Esophagus mucosa (tissue), 1 donor: ENCODE data around the gene PLXDC2. TPM values are rescaled to one million over a fixed set of nuclear protein-coding genes. Genes with fewer than 3 reads are reported as not detected.

ENCODE experiments used
- ATAC-seq: fragments of 200-7000 bp; cut with Tn5 transposase; one replicate; pipeline ENCODE4 v1.9.1; 2020
- total RNA-seq: library from RNA; stranded (reverse); gene quantifications from one replicate; pipeline ENCODE4 v1.2.4, GENCODE V29; 2023
- donor health status: DM: yes; HTN: yes; CAD: no.

PLXDC2 gene
- total RNA-seq, 1 donor from 2014 or later, result 24.3 TPM

DNA sequence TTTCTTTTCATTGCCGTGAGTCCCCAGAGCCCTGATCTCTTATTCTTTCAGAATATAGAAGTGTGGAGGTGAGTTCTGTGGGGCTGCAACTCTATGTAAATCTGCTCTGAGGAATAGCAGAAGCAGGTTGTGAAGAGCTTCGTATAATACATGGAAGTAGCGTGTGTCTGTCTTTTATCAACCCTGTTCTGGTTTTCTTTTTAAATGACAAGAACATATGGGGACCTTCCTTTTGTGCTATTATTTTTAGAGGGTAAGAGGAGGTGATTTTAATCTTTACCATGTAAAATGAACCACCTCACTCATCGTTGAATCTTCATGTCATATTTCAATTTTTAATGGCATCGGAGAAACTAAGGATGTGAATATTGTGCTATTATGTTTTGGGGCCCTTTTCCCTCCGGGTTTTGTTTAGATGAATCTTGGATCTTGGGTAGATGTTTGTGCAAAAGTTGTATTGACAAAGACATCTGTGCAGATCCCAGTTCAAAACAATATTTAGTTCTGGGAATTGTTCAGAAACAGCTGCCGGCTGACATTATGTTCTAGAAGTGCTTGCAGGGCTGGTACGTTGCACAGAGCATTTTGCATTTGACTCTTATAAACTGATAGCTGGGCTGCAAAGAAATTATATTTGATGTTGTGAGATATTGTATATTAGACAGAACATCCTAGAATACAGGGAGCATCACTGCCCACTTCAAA lies 46.7 kb downstream of the PLXDC2 start:
- ATAC-seq, result no peak

DNA sequence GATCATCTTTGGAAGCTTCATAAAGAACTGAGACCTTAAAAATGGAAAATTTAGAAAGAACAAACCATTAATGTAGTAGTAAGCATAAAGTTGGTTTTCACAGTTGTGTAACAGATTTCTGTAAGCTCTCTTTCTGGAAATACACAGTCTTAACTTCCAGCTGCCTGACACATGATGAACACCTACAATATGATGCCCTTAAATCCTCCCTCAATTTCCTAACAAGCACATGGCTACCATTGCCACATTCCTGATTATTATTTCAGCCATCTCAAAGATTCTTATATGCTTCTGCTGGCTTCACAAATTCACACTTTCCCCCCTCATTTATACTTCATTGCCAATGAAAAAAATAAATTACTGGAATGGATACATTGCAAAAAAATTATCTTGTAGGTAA lies 49.4 kb downstream of the PLXDC2 start:
- ATAC-seq, result no peak

- no peak for ATAC-seq
These were observed 53.1 kb downstream of the PLXDC2 start for GRCh38 chr10:19869370-19869769.

- ATAC-seq, result no peak
These were observed 56.5 kb downstream of the PLXDC2 start for GRCh38 chr10:19872504-19873271.

GRCh38 chr10:19874190-19874589 lies 58.0 kb downstream of the PLXDC2 start:
- ATAC-seq, result no peak

DNA sequence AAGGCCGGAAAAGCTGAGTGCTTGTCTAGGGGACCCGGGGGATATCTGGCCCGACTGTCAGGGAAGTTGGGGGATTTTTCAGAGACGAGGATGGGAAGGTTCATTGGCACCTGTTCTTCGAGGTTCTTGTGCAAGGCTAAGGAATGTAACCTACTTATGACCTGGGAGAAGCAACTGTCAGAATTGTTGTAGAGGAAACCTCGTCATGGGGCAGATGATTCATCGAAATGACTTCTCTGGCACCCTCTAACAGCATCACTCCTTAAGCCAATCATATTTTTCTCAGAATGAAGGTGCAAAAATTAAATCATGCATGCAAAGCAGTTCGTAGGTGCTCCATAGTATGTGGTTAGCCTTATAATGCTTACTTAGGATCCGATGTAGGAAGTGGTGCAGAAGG lies 58.6 kb downstream of the PLXDC2 start:
- peak; percentile 85 for ATAC-seq

GRCh38 chr10:19876570-19876969 lies 60.3 kb downstream of the PLXDC2 start:
- ATAC-seq, result no peak

GRCh38 chr10:19877466-19878255 lies 61.4 kb downstream of the PLXDC2 start:
- no peak for ATAC-seq

DNA sequence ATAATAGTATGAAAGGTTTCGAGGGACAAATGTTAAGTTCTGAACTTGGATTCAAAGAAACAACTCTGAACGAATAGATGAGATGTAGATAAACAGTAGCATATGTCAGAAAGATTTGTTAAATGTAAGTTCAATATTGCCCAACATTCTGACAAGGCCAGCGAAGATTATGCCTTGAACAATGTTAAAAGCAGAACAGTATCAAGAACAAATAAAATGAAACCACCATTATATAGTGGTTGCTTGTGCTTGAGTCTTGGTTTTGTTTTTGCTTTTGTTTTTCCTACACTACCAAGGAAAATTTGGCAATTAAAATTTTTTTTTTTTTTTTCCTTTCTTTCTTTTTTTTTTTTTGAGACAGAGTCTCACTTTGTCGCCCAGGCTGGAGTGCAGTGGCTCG lies 66.4 kb downstream of the PLXDC2 start:
- ATAC-seq, result no peak

DNA sequence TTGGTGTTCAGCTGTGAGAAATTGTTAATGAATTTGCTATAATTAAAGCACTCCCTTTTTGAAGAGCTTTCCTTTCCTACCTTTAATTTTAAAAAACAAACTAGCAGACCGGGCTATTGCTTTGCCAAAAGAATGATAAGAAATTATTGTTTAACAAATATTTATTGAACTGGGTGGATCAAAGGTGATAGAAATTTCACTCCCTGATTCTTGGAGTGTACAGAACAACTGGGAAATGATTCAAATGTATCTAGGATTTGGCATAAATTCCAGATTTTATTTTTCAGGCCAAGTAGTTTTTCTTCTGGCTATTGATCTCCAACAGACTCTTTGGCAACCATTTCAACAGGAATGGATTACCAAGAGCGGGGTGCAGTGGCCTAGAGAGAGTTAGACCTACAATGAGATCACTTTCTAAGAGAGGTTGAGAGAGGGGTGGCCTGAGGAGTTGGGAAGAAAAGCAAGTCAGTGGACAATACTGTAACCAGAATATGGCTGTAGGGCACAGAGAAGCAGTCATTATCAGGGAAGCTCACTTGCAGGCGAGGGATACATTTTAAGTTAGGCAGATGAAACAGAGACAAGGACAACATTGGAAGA lies 71.9 kb downstream of the PLXDC2 start:
- ATAC-seq, result no peak

- ATAC-seq, result no peak
These were observed 73.0 kb downstream of the PLXDC2 start for GRCh38 chr10:19889256-19889655.

GRCh38 chr10:19891429-19891828 lies 75.2 kb downstream of the PLXDC2 start:
- ATAC-seq, result no peak

- no peak for ATAC-seq
These were observed 76.0 kb downstream of the PLXDC2 start for GRCh38 chr10:19892270-19892669.

DNA sequence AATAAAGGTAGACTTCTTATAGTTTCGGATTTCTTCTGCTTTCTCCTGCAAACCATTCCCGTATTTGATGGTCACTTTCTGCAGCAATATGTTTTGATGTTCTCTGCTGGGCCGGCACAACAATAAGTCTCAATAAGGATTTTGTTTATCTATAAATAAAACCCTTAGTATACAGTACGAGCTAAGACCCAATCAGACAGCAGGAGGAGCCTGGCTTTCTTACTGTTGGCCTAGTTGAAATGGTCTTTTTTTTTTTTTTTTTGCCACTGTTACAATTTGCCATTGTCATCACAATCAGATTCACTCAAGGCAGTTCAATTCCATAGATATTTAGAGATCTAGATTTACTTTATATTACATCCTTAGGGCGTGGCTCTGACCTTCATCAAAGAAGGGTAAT lies 76.4 kb downstream of the PLXDC2 start:
- no peak for ATAC-seq

GRCh38 chr10:19895500-19895899 lies 79.3 kb downstream of the PLXDC2 start:
- no peak for ATAC-seq

DNA sequence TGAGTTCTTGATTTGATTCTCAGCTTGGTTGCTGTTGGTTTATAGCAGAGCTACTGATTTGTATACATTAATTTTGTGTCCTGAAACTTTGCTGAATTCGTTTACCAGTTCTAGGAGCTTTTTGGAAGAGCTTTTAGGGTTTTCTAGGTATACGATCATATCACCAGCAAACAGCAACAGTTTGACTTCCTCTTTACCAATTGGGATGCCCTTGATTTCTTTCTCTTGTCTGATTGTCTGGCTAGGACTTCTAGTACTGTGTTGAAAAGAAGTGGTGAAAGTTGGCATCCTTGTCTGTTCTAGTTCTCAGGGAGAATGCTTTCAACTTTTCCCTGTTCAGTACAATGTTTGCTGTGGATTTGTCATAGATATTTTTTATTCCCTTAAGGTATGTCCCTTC lies 86.2 kb downstream of the PLXDC2 start:
- no peak for ATAC-seq

DNA sequence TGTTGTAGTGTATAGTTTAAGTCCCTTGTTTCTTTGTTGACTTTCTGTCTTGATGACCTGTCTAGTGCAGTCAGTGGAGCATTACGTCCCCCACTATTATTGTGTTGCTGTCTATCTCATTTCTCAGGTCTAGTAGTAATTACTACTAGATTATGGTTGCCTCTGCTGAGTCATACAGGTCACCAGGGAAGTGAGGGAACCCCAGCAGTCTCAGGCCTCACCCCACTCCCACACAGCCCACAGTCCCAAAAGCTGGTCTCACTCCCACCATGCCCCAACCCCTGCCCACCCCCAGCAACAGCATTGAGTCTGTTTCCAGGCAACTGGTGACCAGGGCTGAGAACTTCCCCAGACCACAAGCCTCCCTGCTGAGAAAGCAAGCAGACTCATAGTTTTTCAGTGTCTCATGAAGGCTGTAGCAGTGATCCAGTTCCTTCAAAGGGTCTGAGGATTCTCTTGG lies 88.0 kb downstream of the PLXDC2 start:
- ATAC-seq, result no peak

DNA sequence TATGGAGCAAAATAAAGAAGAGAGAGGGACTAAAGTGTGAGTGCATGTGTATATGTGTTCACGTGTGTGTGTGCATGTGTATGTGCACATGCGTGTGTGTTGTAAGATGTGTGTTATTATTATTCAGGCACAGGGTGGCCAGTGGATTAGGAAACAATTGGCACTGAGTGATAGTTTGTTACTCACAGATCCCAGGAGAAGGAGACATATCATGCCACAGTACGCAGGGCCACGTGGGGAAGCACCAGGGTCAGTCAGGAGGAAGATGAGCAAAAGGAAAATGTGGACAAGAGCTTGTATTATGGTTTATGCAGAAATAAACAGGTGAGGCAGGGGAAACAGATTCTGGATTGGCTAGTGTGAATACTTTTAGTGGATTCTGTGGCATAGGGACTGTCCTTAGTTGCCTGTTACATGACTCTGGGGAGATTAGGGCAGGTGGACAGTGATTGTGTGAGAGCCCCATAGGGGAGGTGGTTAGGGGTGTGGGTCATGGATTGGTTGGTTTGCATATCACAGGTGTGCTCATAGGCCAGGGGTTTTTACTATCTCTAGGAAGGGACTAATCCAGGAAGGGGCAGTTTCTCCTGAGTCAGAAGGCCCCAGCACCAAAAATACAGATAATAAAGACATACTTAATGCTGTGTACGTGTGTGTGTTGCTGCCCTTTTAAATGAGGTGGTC lies 90.0 kb downstream of the PLXDC2 start:
- no peak for ATAC-seq

DNA sequence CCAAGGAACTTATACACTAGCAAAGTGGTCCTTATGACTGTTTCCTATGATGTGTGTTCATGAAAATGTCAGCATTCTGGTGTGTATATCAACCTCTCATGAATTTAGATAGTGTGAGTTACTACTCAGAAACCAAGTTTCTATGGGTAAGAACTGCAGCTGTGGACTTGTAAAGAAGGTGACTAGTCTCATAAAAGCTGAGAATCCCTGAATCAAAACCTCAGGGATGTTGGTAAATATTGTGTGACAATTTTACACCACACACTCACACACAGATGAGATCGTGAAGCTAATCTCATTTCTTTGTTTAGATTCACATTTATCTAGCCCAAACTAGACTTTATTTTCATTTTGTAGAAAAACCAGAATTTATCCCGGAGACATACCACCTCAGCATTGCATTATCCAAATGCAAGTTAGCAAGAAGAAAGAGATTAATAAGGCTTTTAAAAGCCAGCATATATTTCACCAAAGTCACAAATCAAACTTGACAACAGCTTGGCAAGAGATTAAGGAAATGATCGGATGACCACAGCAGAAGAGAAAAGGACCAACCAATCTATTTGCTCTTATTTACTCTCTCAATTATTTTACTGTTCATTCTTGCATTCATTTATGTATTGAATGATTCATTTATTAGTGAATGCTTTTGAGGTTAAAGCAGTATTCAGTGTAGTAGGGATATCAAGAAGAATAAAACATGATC lies 92.9 kb downstream of the PLXDC2 start:
- ATAC-seq, result no peak

GRCh38 chr10:19911886-19912285 lies 95.7 kb downstream of the PLXDC2 start:
- no peak for ATAC-seq

DNA sequence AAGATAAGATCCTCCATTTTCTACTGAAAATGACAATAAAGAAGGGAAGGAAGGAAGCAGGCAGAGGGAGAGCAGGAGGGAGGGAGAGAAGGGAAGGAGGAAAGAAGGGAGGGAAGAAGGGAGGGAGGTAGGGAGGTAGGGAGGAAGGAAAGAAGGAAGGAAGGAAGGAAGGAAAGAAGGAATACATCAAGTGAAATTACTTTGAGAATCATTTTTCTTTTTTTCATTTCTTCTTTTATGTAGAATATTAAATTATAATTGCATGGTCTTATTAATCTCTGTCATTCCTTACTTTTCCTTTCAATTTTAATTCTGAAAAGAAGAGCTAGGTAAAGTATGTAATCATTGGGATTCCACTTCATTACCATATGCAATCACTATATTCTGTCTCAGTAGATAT lies 97.8 kb downstream of the PLXDC2 start:
- ATAC-seq, result no peak

DNA sequence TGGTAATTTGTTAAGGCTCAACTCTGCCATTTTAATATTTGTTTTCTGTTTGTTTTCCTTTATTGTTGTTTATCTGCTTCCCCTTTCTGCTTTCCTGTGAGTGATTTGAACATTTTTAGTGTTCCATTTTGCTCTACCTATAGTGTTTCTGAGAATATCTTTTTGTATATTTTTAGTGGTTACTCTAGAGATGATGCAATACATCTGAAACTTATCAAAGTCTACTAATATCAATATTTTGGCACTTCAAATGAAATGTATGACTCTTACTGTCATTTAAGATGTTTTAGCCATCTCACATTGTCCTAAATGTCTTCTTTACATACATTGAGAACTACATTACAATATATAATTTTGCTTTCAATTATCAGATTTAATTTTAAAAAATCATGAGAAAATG lies 98.9 kb downstream of the PLXDC2 start:
- no peak for ATAC-seq
